ENCODE results near the gene SLC5A3.

GRCh38 chr21:34055615-34056014, 17.8 kb upstream of the SLC5A3 start:
- TF ChIP-seq, protein P1, sequence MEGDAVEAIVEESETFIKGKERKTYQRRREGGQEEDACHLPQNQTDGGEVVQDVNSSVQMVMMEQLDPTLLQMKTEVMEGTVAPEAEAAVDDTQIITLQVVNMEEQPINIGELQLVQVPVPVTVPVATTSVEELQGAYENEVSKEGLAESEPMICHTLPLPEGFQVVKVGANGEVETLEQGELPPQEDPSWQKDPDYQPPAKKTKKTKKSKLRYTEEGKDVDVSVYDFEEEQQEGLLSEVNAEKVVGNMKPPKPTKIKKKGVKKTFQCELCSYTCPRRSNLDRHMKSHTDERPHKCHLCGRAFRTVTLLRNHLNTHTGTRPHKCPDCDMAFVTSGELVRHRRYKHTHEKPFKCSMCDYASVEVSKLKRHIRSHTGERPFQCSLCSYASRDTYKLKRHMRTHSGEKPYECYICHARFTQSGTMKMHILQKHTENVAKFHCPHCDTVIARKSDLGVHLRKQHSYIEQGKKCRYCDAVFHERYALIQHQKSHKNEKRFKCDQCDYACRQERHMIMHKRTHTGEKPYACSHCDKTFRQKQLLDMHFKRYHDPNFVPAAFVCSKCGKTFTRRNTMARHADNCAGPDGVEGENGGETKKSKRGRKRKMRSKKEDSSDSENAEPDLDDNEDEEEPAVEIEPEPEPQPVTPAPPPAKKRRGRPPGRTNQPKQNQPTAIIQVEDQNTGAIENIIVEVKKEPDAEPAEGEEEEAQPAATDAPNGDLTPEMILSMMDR (conservative IDR thresholded peaks at IDR 0.05): no peak
- no peak for TF ChIP-seq ZFX (IDR thresholded peaks at IDR 0.05)
